Tibial artery (tissue), 4 donors: ENCODE measurements around the gene GHR.
"Not testable (repeated sequence)": the region's sequence is repeated elsewhere in the genome, so short reads cannot be mapped to it uniquely, and the experiment has no call there.

Source experiments
- DNase-seq, 2 donors: peaks; one replicate each; pipeline ENCODE4 v3.0.0-alpha.2; 2019
- H3K27ac ChIP-seq, 2 donors: fragments of 200-600 bp; sonication (generic) in 1 of 2; 1 replicate in 1 of 2; 2 replicates in 1 of 2; pipeline ENCODE4 v1.5.1; 2018 to 2019; ENCODE audit warnings: mild to moderate bottlenecking in 1 of 2
- H3K27me3 ChIP-seq, 2 donors: fragments of 200-600 bp; sonication (generic) in 1 of 2; one replicate each; pipeline versions ENCODE4 v1.5.1 to v1.6.0; 2016 to 2019
- H3K36me3 ChIP-seq, 3 donors: fragments of 200-600 bp; sonication (generic) in 2 of 3; one replicate each; pipeline ENCODE4 v1.5.1; 2016 to 2019; ENCODE audit warnings: mild to moderate bottlenecking in 2 of 3
- H3K4me1 ChIP-seq, 4 donors: fragments of 200-600 bp; sonication (generic) in 2 of 4; 1 replicate in 3 of 4; 2 replicates in 1 of 4; pipeline ENCODE4 v1.5.1; 2016 to 2019
- H3K4me3 ChIP-seq, 2 donors: fragments of 200-600 bp; sonication (generic) in 1 of 2; 1 replicate in 1 of 2; 2 replicates in 1 of 2; pipeline ENCODE4 v1.5.1; 2018 to 2019; ENCODE audit warnings: mild to moderate bottlenecking in 2 of 2
- H3K9me3 ChIP-seq, 3 donors: fragments of 200-600 bp; sonication (generic) in 1 of 3; one replicate each; pipeline ENCODE4 v1.5.1; 2016 to 2019
- CTCF ChIP-seq, 2 experiments: fragments of 200-600 bp in 1 of 2; fragments of 450-650 bp in 1 of 2; IDR thresholded peaks; one replicate each; pipeline ENCODE4 v1.5.1; 2017 to 2019; ENCODE audit warnings: antibody characterized with exemption in 2 of 2, mild to moderate bottlenecking in 1 of 2, moderate library complexity in 1 of 2
- intact Hi-C: fragments of 100-400 bp; cut with DNase I; formaldehyde crosslinking; loops from one replicate; pipeline ENCODE4 v1.15.0; 2023; ENCODE audit warnings: low total_unique reads

Gene GHR

GRCh38 chr5:42677156-42677842, 254.1 kb downstream of the GHR start:
- no peak for DNase-seq
- no peak overlapping the region for H3K4me3 ChIP-seq
- H3K9me3 ChIP-seq, result peaks cover 0 to 5% (median 0%) of the 10 kb centered on the region in 3 donors
- H3K27ac ChIP-seq, result no peak overlapping the region
- peaks cover 0 to 4% (median 0%) of the 10 kb centered on the region in 4 donors for H3K4me1 ChIP-seq
- intact Hi-C loops, result no loop called here
- no peak for TF ChIP-seq CTCF (IDR thresholded peaks at IDR 0.05)
- H3K36me3 ChIP-seq, result no peaks in the 10 kb centered on the region
- H3K27me3 ChIP-seq, result no peaks in the 10 kb centered on the region

- Histone ChIP-seq H3K27me3 (no peaks in the 10 kb centered on the region), H3K4me3 (no peak overlapping the region), H3K4me1 (peaks cover 0 to 4% (median 0%) of the 10 kb centered on the region in 4 donors), H3K27ac (no peak overlapping the region), H3K36me3 (no peaks in the 10 kb centered on the region), H3K9me3 (peaks cover 0 to 10% (median 0%) of the 10 kb centered on the region in 3 donors)
- no peak for TF ChIP-seq CTCF (IDR thresholded peaks at IDR 0.05)
- intact Hi-C loops, result no loop called here
- DNase-seq, result no peak
Measured at GRCh38 chr5:42680046-42680445, 256.8 kb downstream of the GHR start.

GRCh38 chr5:42685078-42685477, 261.8 kb downstream of the GHR start:
- DNase-seq, H3K4me1 ChIP-seq, H3K36me3 ChIP-seq, H3K27me3 ChIP-seq, H3K4me3 ChIP-seq, intact Hi-C loops, H3K27ac ChIP-seq: not testable (repeated sequence)
- peaks cover 0 to 16% (median 0%) of the 10 kb centered on the region in 3 donors for H3K9me3 ChIP-seq

- no peak for DNase-seq
- peaks cover 0 to 6% (median 0%) of the 10 kb centered on the region in 3 donors for H3K9me3 ChIP-seq
- H3K27ac ChIP-seq, result no peak overlapping the region
- H3K27me3 ChIP-seq, result no peaks in the 10 kb centered on the region
- H3K36me3 ChIP-seq, result peaks cover 0 to 12% (median 0%) of the 10 kb centered on the region in 3 donors
- peaks cover 0 to 12% (median 2%) of the 10 kb centered on the region in 4 donors for H3K4me1 ChIP-seq
- no peak overlapping the region for H3K4me3 ChIP-seq
- no peak for TF ChIP-seq CTCF (IDR thresholded peaks at IDR 0.05)
- intact Hi-C loops, result no loop called here
Measured at GRCh38 chr5:42689391-42689790, 266.2 kb downstream of the GHR start.

- Histone ChIP-seq H3K4me1 (peaks cover 0 to 12% (median 2%) of the 10 kb centered on the region in 4 donors), H3K9me3 (no peaks in the 10 kb centered on the region), H3K36me3 (peaks cover 0 to 12% (median 0%) of the 10 kb centered on the region in 3 donors), H3K27ac (no peak overlapping the region), H3K4me3 (no peak overlapping the region), H3K27me3 (no peaks in the 10 kb centered on the region)
- no peak for TF ChIP-seq CTCF (IDR thresholded peaks at IDR 0.05)
- DNase-seq, result no peak
- intact Hi-C loops, result no loop called here
Measured at GRCh38 chr5:42691413-42691937, 268.2 kb downstream of the GHR start.

- no peak for DNase-seq
- no peak overlapping the region for H3K4me3 ChIP-seq
- H3K36me3 ChIP-seq, result peaks cover 10 to 21% (median 13%) of the 10 kb centered on the region in 3 donors
- TF ChIP-seq CTCF (IDR thresholded peaks at IDR 0.05), result no peak
- no peaks in the 10 kb centered on the region for H3K27me3 ChIP-seq
- no peaks in the 10 kb centered on the region for H3K4me1 ChIP-seq
- no peak overlapping the region for H3K27ac ChIP-seq
- peaks cover 4 to 28% (median 8%) of the 10 kb centered on the region in 3 donors for H3K9me3 ChIP-seq
- intact Hi-C loops, result no loop called here
Measured at GRCh38 chr5:42701351-42702059, 278.3 kb downstream of the GHR start.
